A673 (cell line): ENCODE data around the gene TWNK. TPM values are rescaled to one million over a fixed set of nuclear protein-coding genes. Genes with fewer than 3 reads are reported as not detected.

Source experiments
- BruUV-seq: library from RNA; stranded (reverse); fragments of 400-500 nt; replicated peaks from 2 replicates; lab custom pipeline; 2021; lab: Mats Ljungman, UMichigan
- CTCF ChIA-PET: fragments of 300-600 bp; sonication (Branson Sonifier 250); formaldehyde crosslinking; loops from one replicate; lab custom pipeline; 2022; ENCODE audit warnings: antibody characterized with exemption; lab: Charles Lee
- POLR2A ChIA-PET: fragments of 300-600 bp; sonication (Branson Sonifier 250); formaldehyde crosslinking; loops from one replicate; lab custom pipeline; 2022; ENCODE audit warnings: antibody characterized with exemption; ENCODE audit not compliant: low non-redundant PET; lab: Charles Lee
- DNase-seq: peaks from one replicate; pipeline ENCODE4 v3.0.0-alpha.2; 2015; ENCODE audit warnings: low spot score
- H3K27ac ChIP-seq: fragments of 200-600 bp; sonication (generic); 2 replicates; pipeline ENCODE4 v1.5.1; 2016; ENCODE audit warnings: mixed run types, low read depth, mild to moderate bottlenecking, mixed read lengths, antibody characterized with exemption, low read length; ENCODE audit not compliant: poor library complexity, severe bottlenecking
- H3K27me3 ChIP-seq: fragments of 200-600 bp; sonication (generic); replicated peaks from 2 replicates; pipeline ENCODE4 v1.6.1; 2017; ENCODE audit warnings: mixed run types, low read depth, mild to moderate bottlenecking, mixed read lengths, antibody characterized with exemption, low read length; ENCODE audit not compliant: insufficient read depth, poor library complexity
- H3K36me3 ChIP-seq: fragments of 200-600 bp; sonication (generic); 2 replicates; pipeline ENCODE4 v1.6.1; 2016; ENCODE audit warnings: mixed run types, mild to moderate bottlenecking, mixed read lengths, antibody characterized with exemption, low read length; ENCODE audit not compliant: insufficient read depth, poor library complexity, severe bottlenecking
- H3K4me1 ChIP-seq: fragments of 200-600 bp; sonication (generic); 2 replicates; pipeline ENCODE4 v1.6.1; 2017; ENCODE audit warnings: mixed run types, mild to moderate bottlenecking, mixed read lengths, antibody characterized with exemption, low read length; ENCODE audit not compliant: insufficient read depth, poor library complexity, severe bottlenecking
- H3K4me3 ChIP-seq: fragments of 200-600 bp; sonication (generic); 2 replicates; pipeline ENCODE4 v1.5.1; 2016; ENCODE audit warnings: low read depth, mixed run types, mild to moderate bottlenecking, mixed read lengths, low read length; ENCODE audit not compliant: poor library complexity, severe bottlenecking
- H3K9me3 ChIP-seq: fragments of 200-600 bp; sonication (generic); 2 replicates; pipeline ENCODE4 v1.6.1; 2016; ENCODE audit warnings: mixed run types, low read depth, mild to moderate bottlenecking, mixed read lengths, antibody characterized with exemption, low read length; ENCODE audit not compliant: poor library complexity, severe bottlenecking
- EZH2 ChIP-seq: fragments of 200-600 bp; sonication (generic); IDR thresholded peaks from 2 replicates; pipeline ENCODE4 v1.6.1; 2017; ENCODE audit warnings: borderline replicate concordance, low read depth, mild to moderate bottlenecking, mixed read lengths, antibody characterized with exemption, low read length; ENCODE audit not compliant: poor library complexity, severe bottlenecking
- intact Hi-C: fragments of 100-400 bp; cut with micrococcal nuclease; formaldehyde crosslinking; loops from one replicate; pipeline ENCODE4 v1.10.0; 2022; ENCODE audit not compliant: unreplicated experiment
- total RNA-seq: library from RNA; stranded (reverse); gene quantifications from 2 replicates; pipeline ENCODE4 v1.2.3, GENCODE V29; 2021
- TF ChIP-seq, protein P1 (sequence below): fragments of 300-800, 200-600 bp; sonication (generic); conservative IDR thresholded peaks from 2 replicates; pipeline ENCODE4 v1.5.1; 2017; ENCODE audit warnings: low read depth, mild to moderate bottlenecking, antibody characterized with exemption, low read length, moderate library complexity, mixed read lengths

The TWNK gene
- total RNA-seq, 1 experiment from 2014 or later = 29.5 TPM

- intact Hi-C loops = no loop called here
- TF ChIP-seq, protein P1, sequence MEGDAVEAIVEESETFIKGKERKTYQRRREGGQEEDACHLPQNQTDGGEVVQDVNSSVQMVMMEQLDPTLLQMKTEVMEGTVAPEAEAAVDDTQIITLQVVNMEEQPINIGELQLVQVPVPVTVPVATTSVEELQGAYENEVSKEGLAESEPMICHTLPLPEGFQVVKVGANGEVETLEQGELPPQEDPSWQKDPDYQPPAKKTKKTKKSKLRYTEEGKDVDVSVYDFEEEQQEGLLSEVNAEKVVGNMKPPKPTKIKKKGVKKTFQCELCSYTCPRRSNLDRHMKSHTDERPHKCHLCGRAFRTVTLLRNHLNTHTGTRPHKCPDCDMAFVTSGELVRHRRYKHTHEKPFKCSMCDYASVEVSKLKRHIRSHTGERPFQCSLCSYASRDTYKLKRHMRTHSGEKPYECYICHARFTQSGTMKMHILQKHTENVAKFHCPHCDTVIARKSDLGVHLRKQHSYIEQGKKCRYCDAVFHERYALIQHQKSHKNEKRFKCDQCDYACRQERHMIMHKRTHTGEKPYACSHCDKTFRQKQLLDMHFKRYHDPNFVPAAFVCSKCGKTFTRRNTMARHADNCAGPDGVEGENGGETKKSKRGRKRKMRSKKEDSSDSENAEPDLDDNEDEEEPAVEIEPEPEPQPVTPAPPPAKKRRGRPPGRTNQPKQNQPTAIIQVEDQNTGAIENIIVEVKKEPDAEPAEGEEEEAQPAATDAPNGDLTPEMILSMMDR = no peak
- TF ChIP-seq EZH2 = no peak
- Histone ChIP-seq H3K27me3 (no peaks in the 10 kb centered on the region), H3K4me3 (no peak overlapping the region), H3K9me3 (no peaks in the 10 kb centered on the region), H3K4me1 (peaks cover 11% of the 10 kb centered on the region), H3K27ac (no peak overlapping the region), H3K36me3 (no peaks in the 10 kb centered on the region)
- no peak for DNase-seq
- no TSS peak for BruUV-seq
- ChIA-PET CTCF (interaction anchor here (0.8 to 1.6 kb wide), 4 partner anchors 10 to 20 kb away, joined by 4 to 13 read pairs (median 10); no protein-coding TSS in a partner anchor), POLR2A (no interaction called here)
These were observed 42.4 kb downstream of the TWNK start for GRCh38 chr10:101029520-101030295.

GRCh38 chr10:101030496-101031127 is 43.3 kb downstream of the TWNK start:
- Histone ChIP-seq H3K4me3 (peak overlapping the region; percentile 56), H3K9me3 (no peaks in the 10 kb centered on the region), H3K36me3 (no peaks in the 10 kb centered on the region), H3K4me1 (peaks cover 11% of the 10 kb centered on the region), H3K27ac (no peak overlapping the region), H3K27me3 (no peaks in the 10 kb centered on the region)
- ChIA-PET CTCF (interaction anchor here (0.7 to 1.6 kb wide), 4 partner anchors 11 to 20 kb away, joined by 3 to 13 read pairs (median 8); no protein-coding TSS in a partner anchor), POLR2A (interaction anchor here (0.6 kb wide), 1 partner anchor 13 kb away, joined by 7 read pairs; no protein-coding TSS in a partner anchor)
- no TSS peak for BruUV-seq
- intact Hi-C loops = no loop called here
- no peak for DNase-seq
- TF ChIP-seq, protein P1 = no peak
- TF ChIP-seq EZH2 = no peak

DNA sequence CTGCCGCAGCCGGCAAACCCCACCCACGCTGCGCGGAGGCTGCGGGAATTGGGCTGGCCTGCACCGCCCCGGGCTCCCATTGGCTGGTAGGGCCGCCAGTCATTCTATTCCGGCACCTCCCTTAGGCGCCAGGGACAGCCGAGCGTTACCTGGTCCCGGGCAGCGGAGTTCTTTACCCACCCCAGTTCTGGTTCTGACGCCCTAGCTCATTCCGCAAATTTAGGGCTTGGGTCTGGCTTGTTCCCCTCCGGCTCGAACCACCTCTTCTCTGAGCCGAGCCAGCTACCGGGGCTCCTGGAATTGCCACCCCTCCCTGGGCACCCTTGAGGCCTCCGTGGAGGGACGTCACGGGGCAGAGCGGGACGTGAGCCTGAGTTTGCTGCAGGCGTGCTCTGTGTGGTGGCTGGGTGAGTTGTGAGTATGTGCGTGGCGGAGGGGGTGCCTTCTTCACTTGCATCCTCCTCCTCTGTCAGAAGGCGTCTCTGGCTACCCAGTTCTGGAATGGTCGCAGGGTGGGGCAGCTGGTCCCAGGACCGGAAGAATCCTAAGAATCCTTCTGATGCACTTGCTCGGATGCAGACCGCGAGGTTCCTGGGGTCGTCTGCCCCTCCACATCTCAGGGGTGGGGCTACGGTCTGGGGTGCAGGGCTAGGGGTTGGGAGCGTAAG is 43.9 kb downstream of the TWNK start, which contains the start of the genes PDZD7 and SFXN3:
Gene PDZD7, minus strand, starts transcription at position 2 of the 668 bp plus-strand sequence. CDS start 910 bp downstream, outside the sequence.
Gene SFXN3, plus strand, starts transcription at position 107 of the 668 bp plus-strand sequence. CDS start 3,461 bp downstream, outside the sequence.
- H3K4me3 ChIP-seq = peak within 1 kb of the TSS; percentile 56
- no peaks in the 10 kb centered on the region for H3K27me3 ChIP-seq
- H3K36me3 ChIP-seq = no peaks in the 10 kb centered on the region
- ChIA-PET CTCF (interaction anchor here (0.7 to 1.6 kb wide), 5 partner anchors 10 to 19 kb away, joined by 3 to 14 read pairs (median 11); no protein-coding TSS in a partner anchor), POLR2A (interaction anchor here (0.6 kb wide), 1 partner anchor 14 kb away, joined by 7 read pairs; no protein-coding TSS in a partner anchor)
- intact Hi-C loops = no loop called here
- H3K27ac ChIP-seq = peak within 1 kb of the TSS; percentile 68
- no TSS peak for BruUV-seq
- DNase-seq = peak; percentile 95
- no peaks in the 10 kb centered on the region for H3K9me3 ChIP-seq
- H3K4me1 ChIP-seq = peaks cover 11% of the 10 kb centered on the region
- TF ChIP-seq, protein P1 = no peak
- TF ChIP-seq EZH2 = no peak
